Cardiac fibroblast (primary cell): ENCODE data around the gene DNAH11.
A peak's percentile ranks its signal among the peaks of the same experiment; 100 is the strongest.
"Not testable (repeated sequence)": the region's sequence is repeated elsewhere in the genome, so short reads cannot be mapped to it uniquely, and the experiment has no call there.

Experiments used
- DNase-seq, 2 donors: peaks; one replicate each; pipeline versions ENCODE4 v3.0.0 to v3.0.0-alpha.2; 2010; ENCODE audit warnings: low read depth in 2 of 2
- H3K4me3 ChIP-seq, 2 donors: replicated peaks in 1 of 2; 1 replicate in 1 of 2; 2 replicates in 1 of 2; pipeline ENCODE4 v1.5.1; 2011; ENCODE audit warnings: low read depth in 2 of 2, low read length in 2 of 2, mild to moderate bottlenecking in 2 of 2, moderate library complexity in 1 of 2
- CTCF ChIP-seq: IDR thresholded peaks from one replicate; pipeline ENCODE4 v1.5.1; 2011; ENCODE audit warnings: low read depth, mild to moderate bottlenecking, low read length, inconsistent platforms

Gene DNAH11

DNA sequence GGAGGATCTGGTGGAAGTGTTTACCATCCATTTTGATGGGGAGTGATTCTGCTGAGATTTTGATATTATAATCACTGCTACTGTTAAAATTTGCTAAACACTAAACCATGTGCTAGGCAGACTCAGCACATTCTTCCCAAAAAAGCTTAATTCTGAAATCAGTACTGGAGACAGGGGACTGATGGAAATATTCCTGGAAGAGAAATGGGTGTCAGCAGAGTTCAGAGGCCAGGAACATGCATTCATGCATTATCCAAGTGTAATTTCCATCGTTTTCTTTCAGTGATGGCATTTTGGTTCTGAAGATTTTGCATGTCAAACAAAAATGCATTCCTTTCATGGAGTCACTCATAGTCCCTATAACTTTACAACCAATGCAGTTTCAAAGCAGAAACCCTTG, 323.9 kb downstream of the DNAH11 start:
- TF ChIP-seq CTCF: no peak
- H3K4me3 ChIP-seq: no peak overlapping the region
- no peak for DNase-seq

- no peak for TF ChIP-seq CTCF
- DNase-seq: no peak
- H3K4me3 ChIP-seq: no peak overlapping the region
Observed at GRCh38 chr7:21867226-21867625, 324.4 kb downstream of the DNAH11 start.

GRCh38 chr7:21867816-21868575, 325.2 kb downstream of the DNAH11 start:
- no peak for DNase-seq
- TF ChIP-seq CTCF: no peak
- no peak overlapping the region for H3K4me3 ChIP-seq

DNA sequence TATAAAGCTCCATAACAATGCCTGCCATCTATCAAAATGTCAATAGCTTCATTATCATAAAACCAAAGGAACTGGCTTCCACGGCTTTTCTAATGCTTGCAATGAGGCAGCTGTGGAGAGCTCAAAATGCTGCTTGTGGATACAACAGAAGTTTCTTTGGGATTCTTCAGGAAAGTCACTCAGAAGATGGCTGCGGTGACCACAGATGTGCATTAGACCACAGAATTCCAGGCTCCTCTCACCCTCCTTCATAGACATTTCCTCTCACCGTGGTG, 325.7 kb downstream of the DNAH11 start:
- no peak for TF ChIP-seq CTCF
- no peak overlapping the region for H3K4me3 ChIP-seq
- DNase-seq: no peak

DNA sequence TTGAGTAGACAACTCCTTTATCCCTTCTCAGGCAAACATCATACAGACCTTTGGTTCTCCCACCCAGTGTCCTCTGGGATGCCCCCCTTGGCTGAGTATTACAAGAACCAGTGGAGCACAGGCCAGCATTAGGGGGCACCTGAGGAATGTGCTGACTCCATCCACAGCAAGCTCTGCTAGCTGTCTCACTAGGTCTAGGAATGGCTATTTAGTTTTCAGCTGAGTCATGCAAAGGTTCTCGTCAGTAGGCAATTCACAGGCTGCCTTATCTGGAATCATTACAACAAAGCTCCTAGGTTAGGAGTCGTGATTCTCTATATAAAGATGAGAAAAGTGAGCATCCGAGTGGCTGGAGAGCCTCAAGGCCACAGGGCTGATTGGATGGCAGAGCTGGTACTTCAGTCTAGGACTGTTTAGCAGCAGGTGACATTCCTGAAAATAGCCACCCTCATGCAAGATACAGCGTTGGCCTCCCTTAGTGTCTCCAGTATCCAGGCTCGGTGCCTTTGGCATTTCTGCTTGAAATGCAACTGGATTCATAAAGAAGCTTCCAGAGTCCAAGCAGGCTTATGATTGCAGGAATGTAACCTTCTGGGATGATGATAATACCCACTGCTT, 327.1 kb downstream of the DNAH11 start:
- no peak for TF ChIP-seq CTCF
- H3K4me3 ChIP-seq: no peak overlapping the region
- peak; percentile 23 to 39 for DNase-seq

DNA sequence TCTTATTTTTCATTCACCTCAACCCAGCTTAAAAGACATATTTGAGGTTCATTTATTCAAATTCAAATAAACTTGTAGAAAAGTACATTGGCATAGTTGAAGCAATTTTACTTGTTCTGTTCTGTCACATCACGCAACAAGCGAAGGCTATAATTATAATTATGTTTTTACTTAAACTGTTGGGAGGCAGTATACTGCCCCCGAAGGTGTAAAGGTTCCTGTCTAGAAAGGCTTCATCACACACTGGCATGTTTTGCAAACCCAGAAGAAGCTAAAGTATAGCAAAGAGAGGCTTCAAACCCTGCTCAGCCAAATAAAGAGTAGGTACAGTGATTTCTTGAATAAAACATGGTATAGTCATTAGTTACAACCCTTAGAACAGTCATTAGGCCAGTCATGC, 340.2 kb downstream of the DNAH11 start:
- no peak for DNase-seq
- no peak overlapping the region for H3K4me3 ChIP-seq
- no peak for TF ChIP-seq CTCF

DNA sequence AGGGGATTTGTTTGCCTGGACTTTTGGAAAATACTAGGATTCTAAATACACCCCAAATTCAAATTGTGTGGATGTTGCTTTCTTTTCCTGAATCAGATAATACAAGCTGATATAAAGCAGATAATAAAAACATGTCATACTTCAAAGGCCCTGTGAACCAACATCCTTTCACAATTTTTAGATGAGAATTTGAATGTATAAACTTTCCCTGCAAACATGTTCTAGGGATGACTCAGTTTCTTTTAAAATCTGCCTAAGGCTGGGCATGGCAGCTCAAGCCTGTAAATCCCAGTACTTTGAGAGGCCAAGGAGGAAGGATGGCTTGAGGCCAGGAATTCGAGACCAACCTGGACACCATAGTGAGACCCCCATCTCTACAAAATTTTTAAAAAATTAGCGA, 340.7 kb downstream of the DNAH11 start:
- not testable (repeated sequence) for H3K4me3 ChIP-seq, DNase-seq
